GM21717 (cell line): ENCODE data around the gene DRD4.

Source experiments
- ATAC-seq: cut with Tn5 transposase; IDR thresholded peaks from one replicate; pipeline ENCODE4 v1.9.1; 2021; ENCODE audit warnings: mild to moderate bottlenecking, moderate library complexity; ENCODE audit not compliant: unreplicated experiment

Gene DRD4

DNA sequence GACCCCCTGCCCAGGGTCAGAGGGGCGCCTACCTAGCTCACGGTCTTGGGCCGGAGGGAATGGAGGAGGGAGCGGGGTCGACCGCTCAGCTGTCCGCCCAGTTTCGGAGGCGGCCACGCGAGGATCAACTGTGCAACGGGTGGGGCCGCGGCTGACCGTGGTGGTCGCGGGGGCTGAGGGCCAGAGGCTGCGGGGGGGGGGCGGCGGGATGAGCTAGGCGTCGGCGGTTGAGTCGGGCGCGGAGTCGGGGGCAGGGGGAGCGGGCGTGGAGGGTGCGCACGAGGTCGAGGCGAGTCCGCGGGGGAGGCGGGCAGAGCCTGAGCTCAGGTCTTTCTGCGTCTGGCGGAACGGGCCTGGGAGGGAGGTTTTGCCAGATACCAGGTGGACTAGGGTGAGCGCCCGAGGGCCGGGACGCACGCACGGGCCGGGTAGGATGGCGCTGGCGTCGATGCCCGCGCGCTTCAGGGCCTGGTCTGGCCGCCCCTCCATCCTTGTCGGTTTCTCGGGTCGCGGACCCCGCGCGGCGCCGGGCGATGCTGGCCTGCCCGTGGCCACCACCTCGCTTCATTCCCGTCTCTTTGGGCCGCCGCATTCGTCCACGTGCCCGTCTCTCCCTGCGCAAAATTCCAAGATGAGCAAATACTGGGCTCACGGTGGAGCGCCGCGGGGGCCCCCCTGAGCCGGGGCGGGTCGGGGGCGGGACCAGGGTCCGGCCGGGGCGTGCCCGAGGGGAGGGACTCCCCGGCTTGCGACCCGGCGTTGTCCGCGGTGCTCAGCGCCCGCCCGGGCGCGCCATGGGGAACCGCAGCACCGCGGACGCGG is at the start of gene DRD4:
TSS of gene DRD4 (plus strand) at position 759 of the 822 bp plus-strand sequence. CDS start at position 795, 36 bp downstream.
- ATAC-seq, result no peak

DNA sequence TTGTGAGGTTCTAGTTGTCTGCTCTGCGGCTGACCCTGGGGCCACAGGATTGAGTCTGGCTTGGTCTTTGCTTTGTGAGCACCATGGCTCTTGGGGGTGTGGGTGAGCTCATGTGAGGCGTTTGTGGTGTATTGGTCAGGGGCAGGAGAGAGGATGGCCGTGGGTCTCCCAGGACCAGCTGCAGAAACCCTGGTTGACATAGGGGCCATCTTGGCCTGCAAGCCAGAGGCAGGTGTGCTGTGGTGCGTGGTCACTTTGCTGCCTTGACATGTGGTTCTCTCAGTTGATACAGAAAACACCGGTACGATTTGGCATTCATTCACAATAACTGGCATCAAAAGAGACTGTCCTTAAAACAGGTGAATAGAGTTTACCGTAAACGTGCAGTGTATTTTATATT is 49.5 kb upstream of the DRD4 start:
- no peak for ATAC-seq

DNA sequence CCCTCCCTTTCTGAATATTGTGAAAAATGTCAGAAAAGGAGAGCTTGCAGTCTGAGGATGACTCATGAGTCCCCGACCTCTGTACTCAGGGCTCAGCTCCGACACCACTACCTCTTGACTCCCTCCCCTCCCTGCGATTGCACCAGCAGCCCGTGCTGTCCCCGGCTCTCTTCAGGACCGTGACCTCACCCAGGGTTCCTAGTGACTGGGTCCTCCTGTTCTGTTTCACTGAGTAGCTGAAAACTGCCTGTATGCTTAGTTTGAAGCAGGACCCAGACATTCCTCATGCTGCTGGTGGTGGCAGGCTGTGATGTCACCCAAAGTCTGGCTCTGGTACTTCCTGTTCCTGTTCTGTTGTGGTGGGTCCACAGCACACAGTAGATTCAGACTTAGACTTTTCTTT is 49.1 kb upstream of the DRD4 start:
- ATAC-seq, result no peak

DNA sequence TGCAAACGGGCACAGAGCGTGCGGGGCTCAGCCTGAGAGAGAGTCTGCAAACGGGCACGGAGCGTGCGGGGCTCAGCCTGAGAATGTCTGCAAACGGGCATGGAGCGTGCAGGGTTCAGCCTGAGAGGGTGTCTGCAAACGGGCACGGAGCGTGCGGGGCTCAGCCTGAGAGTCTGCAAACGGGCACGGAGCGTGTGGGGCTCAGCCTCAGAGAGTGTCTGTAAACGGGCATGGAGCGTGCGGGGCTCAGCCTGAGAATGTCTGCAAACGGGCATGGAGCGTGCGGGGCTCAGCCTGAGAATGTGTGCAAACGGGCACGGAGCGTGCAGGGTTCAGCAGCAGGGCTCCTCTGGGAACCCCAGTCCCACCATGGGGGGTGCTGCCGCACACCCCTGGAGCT is 47.3 kb upstream of the DRD4 start:
- ATAC-seq, result no peak

DNA sequence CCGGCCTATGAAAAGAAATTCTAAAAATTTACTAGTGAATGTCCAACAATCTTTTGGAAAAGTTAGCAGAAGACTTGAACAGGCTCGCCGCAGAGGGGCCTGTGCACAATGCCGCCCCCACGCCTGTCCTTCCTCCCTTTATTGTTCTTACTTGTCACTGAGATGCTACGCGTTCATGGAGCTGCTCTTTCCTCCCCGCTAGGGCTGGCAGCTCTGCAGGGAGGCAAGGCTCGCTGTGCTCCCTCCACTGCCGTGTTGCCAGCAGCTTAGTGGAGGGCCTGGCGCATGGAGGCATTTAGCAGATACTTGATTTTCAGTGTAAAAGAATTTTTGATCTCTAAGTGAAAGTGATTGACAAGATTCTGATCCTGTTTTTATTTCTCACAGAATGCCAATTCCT is 46.1 kb upstream of the DRD4 start:
- no peak for ATAC-seq

DNA sequence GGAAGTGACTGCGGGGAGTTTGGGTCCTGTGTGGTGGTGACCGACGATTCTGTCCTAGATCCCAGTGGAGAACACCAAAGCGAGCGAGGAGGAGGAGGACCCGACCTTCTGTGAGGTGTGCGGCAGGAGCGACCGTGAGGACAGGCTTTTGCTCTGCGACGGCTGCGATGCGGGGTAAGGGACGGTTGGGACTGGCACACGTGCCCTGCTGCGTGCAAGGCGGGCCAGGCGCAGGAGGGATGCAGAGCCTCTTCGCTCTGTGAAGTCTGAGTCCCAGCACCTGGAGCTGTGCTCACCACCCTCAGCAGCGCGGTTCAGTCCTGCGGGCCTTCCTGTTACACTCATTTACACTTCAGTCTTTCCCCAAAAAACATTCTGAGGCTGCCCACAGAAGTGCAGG is 44.6 kb upstream of the DRD4 start:
- ATAC-seq, result no peak

DNA sequence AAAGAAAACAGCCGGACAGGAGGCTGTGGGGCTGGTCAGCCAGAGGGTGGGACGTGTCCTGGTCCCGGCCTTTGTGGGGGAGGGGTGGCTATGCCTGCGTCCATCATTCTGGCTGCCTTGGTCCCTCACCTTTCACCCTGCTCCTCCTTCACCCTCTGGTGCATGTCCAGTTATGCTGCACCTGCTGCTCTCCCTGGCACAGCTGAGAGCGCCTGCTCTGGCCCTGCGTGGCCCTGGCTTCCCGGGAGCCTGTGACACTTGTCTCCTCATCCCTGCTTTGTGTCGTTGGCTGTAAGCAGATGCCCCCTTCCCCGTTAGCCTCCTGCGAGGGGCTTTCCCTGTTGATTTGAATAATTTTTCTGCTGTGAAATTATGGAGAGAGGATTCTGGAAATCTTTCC is 44.2 kb upstream of the DRD4 start:
- ATAC-seq, result no peak

DNA sequence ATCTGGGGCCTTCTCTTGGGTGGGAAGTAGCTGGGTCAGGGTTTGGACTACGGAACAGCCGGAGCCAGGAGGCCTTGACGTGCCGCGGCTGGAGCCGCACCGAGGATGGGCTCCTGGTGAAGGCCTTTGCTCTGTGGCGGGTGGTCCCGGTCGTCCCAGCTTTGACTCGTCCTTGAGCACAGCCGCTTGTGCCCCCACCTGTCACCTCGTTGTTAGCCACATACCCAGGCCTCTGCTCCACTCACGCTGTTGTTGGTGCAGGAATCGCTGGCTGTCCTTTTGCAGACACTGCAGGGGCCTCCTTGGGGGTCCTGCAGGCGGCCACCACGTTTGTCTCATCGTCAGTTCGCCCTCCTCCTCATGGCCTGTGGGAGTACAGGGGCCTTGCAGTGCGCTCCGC is 43.7 kb upstream of the DRD4 start:
- no peak for ATAC-seq

DNA sequence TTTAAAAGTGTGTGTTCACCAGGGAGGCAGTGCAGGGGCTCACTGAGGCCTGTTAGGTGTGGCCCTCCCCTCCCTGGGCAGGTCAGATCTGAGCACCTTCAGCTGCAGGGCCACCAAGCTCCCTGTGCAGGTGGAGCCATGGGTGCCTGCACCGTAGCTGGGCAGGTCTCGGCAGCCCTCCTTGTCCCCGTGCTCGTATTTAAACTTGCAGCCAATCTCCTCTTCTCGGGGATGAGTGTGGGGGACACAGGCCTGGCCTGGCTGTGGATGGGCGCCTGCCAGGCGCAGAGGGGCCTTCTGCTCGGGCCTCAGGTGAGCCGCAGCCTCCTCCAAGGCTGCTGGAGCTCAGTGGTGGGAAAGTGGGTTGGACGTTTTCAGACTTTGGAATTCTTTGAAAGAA is 41.7 kb upstream of the DRD4 start:
- ATAC-seq, result no peak

DNA sequence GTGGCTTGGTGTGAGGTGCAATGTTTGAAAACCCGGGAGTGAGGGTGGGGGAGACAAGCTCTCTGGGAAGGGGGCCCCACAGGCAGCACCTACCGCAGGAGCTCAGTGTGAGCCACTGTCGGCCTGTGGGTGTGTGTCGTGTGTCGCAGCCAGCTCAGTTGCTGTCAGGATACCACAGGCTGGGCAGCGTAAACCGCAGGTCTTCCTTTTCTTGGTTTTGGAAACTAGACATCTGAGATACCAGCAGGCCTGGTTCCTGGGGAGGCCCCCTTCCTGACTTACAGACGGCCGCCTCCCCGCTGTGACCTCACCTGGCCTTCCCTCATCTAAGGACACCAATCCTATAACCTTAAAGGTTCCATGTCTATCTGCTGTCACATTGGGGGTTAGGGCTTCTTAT is 40.7 kb upstream of the DRD4 start:
- ATAC-seq, result no peak

DNA sequence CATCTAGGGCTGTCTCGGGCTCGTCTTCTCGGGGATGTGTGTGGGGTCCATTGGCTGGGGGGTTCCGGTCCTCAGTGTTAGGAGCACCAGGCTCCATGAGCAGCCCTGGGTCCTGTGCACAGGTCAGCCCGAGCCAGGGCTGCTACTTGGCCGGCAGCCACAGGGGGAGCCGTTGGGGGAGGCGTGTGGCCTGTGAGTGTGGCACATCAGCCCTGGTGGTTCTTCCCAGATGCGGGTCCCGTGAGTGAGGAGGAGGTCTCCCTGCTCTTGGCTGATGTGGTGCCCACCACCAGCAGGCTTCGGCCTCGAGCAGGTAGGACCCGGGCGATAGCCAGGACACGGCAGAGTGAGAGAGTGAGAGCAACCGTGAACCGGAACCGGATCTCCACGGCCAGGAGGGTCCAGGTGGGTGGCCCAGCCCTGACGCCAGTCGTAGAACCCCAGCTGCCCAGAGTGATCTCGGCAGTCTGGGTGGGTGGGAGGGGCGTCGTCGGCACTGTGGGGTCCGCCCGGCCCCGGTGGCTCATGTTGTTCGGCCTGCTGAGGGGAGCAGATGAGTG is 39.8 kb upstream of the DRD4 start:
- no peak for ATAC-seq

DNA sequence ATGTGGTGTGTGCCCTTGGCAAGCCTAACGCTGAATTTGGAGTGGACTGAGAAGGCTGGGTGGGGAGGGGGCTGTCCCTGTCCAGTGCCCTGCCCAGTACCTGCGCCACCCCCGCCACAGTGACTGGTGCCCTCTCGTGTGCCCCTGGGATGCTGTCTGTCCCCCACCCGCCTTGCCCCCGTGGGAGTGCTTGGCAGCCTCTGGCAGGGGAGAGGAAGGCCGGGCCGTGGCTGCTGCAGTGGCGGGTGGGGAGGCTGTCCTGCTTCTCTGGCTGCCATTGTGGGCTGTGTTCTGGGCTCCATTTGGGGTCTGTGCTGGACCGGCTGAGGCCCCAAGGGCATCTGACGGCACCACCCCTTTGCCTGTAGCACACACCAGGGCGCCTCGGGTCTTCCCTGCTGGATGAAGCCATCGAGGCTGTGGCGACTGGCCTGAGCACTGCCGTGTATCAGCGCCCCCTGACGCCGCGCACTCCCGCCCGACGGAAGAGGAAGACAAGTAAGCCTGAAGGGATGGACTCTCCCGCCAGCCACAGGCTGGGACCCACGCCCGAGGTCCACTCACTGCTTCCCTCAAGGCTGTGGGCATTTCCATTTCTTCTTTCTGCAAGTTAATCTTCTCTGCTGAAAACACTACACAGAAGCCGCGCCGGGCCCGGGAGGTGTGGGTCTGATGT is 38.9 kb upstream of the DRD4 start:
- no peak for ATAC-seq

DNA sequence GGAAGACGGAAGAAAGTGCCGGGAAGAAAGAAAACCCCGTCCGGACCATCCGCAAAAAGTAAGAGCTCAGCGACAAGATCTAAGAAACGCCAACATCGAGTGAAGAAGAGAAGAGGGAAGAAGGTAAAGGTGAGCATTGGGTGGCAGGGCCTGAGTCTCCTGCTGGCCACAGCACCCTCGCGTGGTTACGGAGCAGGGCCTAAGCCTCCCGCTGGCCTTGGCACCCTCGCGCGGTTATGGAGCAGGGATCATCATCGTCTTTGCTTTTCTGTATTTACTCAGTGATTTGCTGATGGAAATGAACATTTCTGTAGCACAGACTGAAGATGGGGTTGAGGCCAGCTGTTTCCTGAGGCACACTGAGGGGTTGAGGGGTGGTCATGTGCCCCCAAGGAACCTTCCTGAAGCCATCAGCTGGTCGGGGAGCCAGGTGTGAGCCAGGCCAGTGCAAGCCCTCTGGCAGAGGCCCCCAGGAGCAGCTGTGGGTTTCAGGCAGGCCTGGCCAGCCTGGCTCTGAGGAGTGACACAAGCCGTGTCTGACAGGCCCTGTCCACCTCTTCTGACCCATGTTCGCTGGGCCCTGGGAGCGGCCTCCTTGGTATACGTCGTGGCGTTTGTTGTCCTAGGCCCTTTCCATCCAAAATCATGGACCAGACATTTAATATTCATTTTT is 35.4 kb upstream of the DRD4 start:
- ATAC-seq, result no peak

DNA sequence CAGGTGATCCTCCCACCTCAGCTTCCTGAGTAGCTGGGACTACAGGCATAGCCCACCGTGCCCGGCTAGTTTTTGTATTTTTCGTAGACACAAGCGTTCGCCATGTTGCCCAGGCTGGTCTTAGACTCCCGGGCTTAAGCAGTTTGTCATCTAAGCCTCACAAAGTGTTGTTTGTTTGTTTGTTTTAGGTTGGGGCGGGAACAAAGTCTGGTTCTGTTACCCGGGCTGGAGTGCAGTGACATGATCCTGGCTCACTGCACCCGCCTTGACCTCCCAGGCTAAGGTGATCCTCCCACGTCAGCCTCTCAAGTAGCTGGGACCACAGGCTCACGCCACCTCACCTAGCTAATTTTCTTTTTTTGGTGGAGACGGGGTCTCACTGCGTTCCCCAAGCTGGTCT is 33.9 kb upstream of the DRD4 start:
- ATAC-seq, result no peak

DNA sequence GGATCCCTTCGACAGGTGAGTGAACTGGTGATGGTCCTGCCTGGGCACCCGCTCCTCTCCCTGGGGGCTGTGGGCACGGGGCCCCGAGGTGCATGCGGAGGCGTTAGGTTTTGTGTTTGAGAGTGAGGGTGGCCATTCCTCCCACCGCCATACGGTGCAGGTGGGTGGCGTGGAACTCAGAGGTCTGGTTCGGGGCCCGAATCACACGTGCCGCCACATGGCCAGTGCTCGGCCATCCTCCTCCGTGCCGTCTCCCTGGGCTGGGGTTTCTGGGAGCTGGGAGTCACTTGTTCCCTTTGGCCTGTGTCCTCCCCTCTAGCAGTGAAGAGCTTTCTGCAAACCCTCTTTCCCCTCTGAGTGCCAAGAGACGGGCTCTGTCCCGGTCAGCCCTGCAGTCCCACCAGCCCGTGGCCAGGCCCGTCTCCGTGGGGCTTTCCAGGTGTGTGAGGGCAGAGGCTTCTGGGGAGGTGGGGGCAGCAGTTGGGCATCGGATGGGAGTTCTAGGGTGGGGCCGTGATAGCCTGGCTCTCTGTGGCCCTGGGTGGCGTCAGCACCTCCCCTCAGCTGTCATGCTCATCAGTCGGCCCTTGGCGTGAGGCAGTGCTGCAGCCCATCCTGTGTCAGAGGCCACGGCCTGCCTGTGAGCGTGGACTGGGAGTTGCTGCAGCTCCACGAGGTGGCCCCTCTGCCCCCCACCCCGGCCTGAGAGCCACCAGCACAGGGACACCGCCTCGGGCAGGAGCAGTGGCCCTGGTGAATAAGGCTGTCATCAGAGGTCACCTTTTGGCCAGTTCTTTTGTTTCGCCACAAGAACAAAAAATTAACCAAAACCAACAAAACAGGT is 31.6 kb upstream of the DRD4 start:
- ATAC-seq, result no peak

DNA sequence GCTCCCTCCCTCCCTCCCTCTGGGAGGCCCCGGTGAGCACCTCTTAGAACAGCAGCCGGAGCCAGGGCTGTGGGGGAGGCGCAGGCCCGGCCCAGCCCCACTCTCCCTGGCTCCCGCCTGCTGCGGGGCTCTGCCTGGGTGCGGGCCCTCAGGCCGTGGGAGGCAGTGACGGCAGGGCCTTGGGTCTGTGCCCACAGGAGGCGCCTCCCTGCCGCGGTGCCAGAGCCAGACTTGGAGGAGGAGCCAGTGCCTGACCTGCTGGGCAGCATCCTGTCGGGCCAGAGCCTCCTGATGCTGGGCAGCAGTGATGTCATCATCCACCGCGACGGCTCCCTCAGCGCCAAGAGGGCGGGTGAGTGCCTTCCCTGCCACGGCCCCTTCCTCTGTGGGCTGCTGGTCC is 30.8 kb upstream of the DRD4 start:
- no peak for ATAC-seq

DNA sequence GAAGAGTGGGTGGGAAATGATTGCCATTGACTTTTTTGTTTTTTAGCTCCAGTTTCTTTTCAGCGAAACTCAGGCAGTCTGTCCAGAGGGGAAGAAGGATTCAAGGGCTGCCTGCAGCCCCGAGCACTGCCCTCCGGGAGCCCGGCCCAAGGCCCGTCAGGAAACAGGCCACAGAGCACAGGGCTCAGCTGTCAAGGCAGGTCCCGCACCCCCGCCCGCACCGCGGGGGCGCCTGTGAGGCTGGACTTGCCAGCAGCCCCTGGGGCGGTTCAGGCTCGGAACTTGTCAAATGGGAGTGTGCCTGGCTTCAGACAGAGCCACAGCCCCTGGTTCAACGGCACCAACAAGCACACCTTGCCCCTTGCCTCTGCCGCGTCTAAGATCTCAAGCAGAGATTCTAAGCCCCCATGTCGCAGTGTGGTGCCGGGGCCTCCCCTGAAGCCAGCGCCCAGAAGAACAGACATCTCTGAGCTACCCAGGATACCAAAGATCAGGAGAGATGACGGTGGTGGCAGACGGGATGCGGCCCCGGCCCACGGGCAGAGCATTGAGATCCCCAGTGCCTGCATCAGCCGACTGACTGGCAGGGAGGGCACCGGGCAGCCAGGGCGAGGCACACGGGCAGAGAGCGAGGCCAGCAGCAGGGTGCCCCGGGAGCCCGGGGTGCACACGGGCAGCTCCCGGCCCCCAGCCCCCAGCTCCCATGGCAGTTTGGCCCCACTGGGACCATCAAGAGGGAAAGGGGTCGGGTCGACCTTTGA is 29.9 kb upstream of the DRD4 start:
- ATAC-seq, result no peak

DNA sequence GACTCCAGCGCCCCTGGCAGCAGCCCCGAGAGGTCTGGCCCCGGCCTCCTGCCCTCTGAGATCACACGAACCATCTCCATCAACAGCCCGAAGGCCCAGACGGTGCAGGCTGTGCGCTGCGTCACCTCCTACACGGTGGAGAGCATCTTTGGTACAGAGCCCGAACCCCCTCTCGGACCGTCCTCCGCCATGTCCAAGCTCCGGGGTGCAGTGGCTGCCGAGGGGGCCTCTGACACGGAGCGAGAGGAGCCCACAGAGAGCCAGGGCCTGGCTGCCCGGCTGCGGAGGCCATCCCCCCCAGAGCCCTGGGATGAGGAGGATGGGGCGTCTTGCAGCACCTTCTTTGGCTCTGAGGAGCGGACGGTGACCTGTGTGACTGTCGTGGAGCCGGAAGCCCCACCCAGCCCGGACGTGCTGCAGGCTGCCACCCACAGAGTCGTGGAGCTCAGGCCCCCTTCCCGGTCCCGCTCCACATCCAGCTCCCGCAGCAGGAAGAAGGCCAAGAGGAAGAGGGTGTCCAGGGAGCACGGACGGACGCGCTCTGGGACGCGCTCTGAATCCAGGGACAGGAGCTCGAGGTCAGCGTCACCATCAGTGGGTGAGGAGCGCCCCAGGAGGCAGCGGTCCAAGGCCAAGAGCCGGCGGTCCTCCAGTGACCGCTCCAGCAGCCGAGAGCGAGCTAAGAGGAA is 29.0 kb upstream of the DRD4 start:
- ATAC-seq, result no peak

DNA sequence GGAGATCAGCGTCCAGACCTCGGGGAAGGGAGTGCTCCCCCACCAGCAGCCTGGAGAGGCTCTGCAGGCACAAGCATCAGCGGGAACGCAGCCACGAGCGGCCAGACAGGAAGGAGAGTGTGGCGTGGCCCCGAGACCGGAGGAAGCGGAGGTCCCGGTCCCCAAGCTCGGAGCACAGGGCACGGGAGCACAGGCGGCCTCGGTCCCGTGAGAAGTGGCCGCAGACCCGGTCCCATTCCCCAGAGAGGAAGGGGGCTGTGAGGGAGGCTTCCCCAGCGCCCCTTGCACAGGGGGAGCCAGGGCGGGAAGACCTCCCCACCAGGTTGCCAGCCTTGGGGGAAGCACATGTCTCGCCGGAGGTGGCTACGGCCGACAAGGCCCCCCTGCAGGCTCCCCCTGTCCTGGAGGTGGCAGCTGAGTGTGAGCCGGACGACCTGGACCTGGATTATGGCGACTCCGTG is 28.2 kb upstream of the DRD4 start:
- ATAC-seq, result no peak
